HCT116 (cell line): ENCODE results near the gene TIE1. TPM values are rescaled to one million over a fixed set of nuclear protein-coding genes. Genes with fewer than 3 reads are reported as not detected.

Experiments used
- ATAC-seq: fragments of 200-7000 bp; cut with Tn5 transposase; 2 replicates; pipeline ENCODE4 v1.9.1; 2020; ENCODE audit warnings: mild to moderate bottlenecking, moderate library complexity
- BruUV-seq: library from RNA; stranded (reverse); fragments of 400-500 nt; replicated peaks from 2 replicates; lab custom pipeline; 2021; lab: Mats Ljungman, UMichigan
- CTCF ChIA-PET: fragments of 300-600 bp; sonication (Branson Sonifier 250); formaldehyde crosslinking; loops from one replicate; lab custom pipeline; 2021; ENCODE audit warnings: antibody characterized with exemption; lab: Charles Lee
- POLR2A ChIA-PET: fragments of 300-600, 350-600 bp; sonication (Branson Sonifier 250); formaldehyde crosslinking; loops from one replicate; lab custom pipeline; 2021; ENCODE audit warnings: antibody characterized with exemption; lab: Charles Lee
- RAD21 ChIA-PET, 2 experiments: fragments of 300-600 bp; sonication (Branson Sonifier 250); formaldehyde crosslinking; loops; one replicate each; lab custom pipeline; 2023; ENCODE audit warnings: low total read pairs in 2 of 2; ENCODE audit not compliant: uncharacterized antibody in 2 of 2, unreplicated experiment in 2 of 2, low non-redundant PET in 1 of 2; lab: Charles Lee
- DNase-seq: peaks from one replicate; pipeline ENCODE4 v3.0.0-alpha.2; 2010; ENCODE audit warnings: low read depth, low spot score
- H2AFZ ChIP-seq: fragments of 200-600 bp; shearing (Covaris generic), sonication (generic); 2 replicates; pipeline ENCODE4 v1.6.1; 2017; ENCODE audit warnings: low read depth, mixed run types, mixed read lengths, antibody characterized with exemption, low read length; ENCODE audit not compliant: poor library complexity, severe bottlenecking
- H3K27ac ChIP-seq: 2 replicates; pipeline ENCODE4 v1.5.1; 2012; ENCODE audit warnings: low read depth, low read length
- H3K27me3 ChIP-seq: fragments of 200-600 bp; sonication (generic); 2 replicates; pipeline ENCODE4 v1.6.1; 2016; ENCODE audit warnings: mixed run types, low read length, mixed read lengths; ENCODE audit not compliant: insufficient read depth
- H3K36me3 ChIP-seq, 2 experiments: fragments of 200-500 bp in 1 of 2; fragments of 200-600 bp in 1 of 2; sonication (Bioruptor generic) in 1 of 2; sonication (generic) in 1 of 2; 2 replicates each; pipeline versions ENCODE4 v1.5.1 to v1.6.1; 2014 to 2016; ENCODE audit warnings: low read length in 2 of 2, inconsistent platforms in 1 of 2, mixed read lengths in 1 of 2, mixed run types in 1 of 2; ENCODE audit not compliant: insufficient read depth in 2 of 2, control insufficient read depth in 1 of 2
- H3K4me1 ChIP-seq, 2 experiments: fragments of 200-600 bp in 1 of 2; sonication (generic) in 1 of 2; 2 replicates each; pipeline versions ENCODE4 v1.5.1 to v1.6.1; 2012 to 2017; ENCODE audit warnings: low read length in 2 of 2, inconsistent platforms in 1 of 2, mild to moderate bottlenecking in 1 of 2, mixed read lengths in 1 of 2, mixed run types in 1 of 2, moderate library complexity in 1 of 2; ENCODE audit not compliant: insufficient read depth in 2 of 2, control insufficient read depth in 1 of 2
- H3K4me2 ChIP-seq: fragments of 200-600 bp; sonication (generic); 2 replicates; pipeline ENCODE4 v1.6.1; 2017; ENCODE audit warnings: mixed run types, low read length, mixed read lengths
- H3K4me3 ChIP-seq, 2 experiments: fragments of 200-600 bp in 1 of 2; sonication (generic) in 1 of 2; replicated peaks in 1 of 2; 2 replicates each; pipeline ENCODE4 v1.5.1; 2011 to 2016; ENCODE audit warnings: low read length in 2 of 2, control low read depth in 1 of 2, low read depth in 1 of 2, mild to moderate bottlenecking in 1 of 2, mixed read lengths in 1 of 2, mixed run types in 1 of 2
- H3K79me2 ChIP-seq: fragments of 200-600 bp; sonication (generic); 2 replicates; pipeline ENCODE4 v1.6.1; 2017; ENCODE audit warnings: mild to moderate bottlenecking, mixed run types, low read length, moderate library complexity, mixed read lengths; ENCODE audit not compliant: insufficient read depth
- H3K9ac ChIP-seq: fragments of 200-600 bp; sonication (generic); 2 replicates; pipeline ENCODE4 v1.6.1; 2016; ENCODE audit warnings: low read length, mixed read lengths
- H3K9me2 ChIP-seq: fragments of 200-600 bp; sonication (generic), shearing (Covaris generic); 2 replicates; pipeline ENCODE4 v1.6.1; 2017; ENCODE audit warnings: mixed run types, mild to moderate bottlenecking, moderate library complexity; ENCODE audit not compliant: insufficient read depth
- H3K9me3 ChIP-seq, 2 experiments: fragments of 200-500 bp in 1 of 2; fragments of 200-600 bp in 1 of 2; sonication (Bioruptor generic) in 1 of 2; sonication (generic) in 1 of 2; 2 replicates each; pipeline ENCODE4 v1.6.1; 2014 to 2017; ENCODE audit warnings: low read length in 2 of 2, mixed read lengths in 2 of 2, inconsistent platforms in 1 of 2, low read depth in 1 of 2, mild to moderate bottlenecking in 1 of 2, mixed run types in 1 of 2, moderate library complexity in 1 of 2; ENCODE audit not compliant: control insufficient read depth in 1 of 2, insufficient read depth in 1 of 2
- H4K20me1 ChIP-seq: fragments of 200-600 bp; sonication (generic), shearing (Covaris generic); 2 replicates; pipeline ENCODE4 v1.6.1; 2017; ENCODE audit warnings: mixed run types, mild to moderate bottlenecking, moderate library complexity; ENCODE audit not compliant: insufficient read depth
- CTCF ChIP-seq, 3 experiments: fragments of 200-600 bp in 1 of 3; sonication (generic) in 1 of 3; IDR thresholded peaks in 2 of 3; conservative IDR thresholded peaks in 1 of 3; 2 replicates each; pipeline ENCODE4 v1.5.1; 2012 to 2017; ENCODE audit warnings: low read depth in 2 of 3, low read length in 2 of 3, antibody characterized with exemption in 1 of 3, borderline replicate concordance in 1 of 3, control low read depth in 1 of 3, mild to moderate bottlenecking in 1 of 3, mixed read lengths in 1 of 3, mixed run types in 1 of 3, moderate library complexity in 1 of 3; ENCODE audit not compliant: insufficient read depth in 1 of 3
- EGR1 ChIP-seq: IDR thresholded peaks from 2 replicates; pipeline ENCODE4 v1.6.1; 2012; ENCODE audit warnings: low read depth
- ELF1 ChIP-seq: IDR thresholded peaks from 2 replicates; pipeline ENCODE4 v1.6.1; 2012; ENCODE audit warnings: low read depth, borderline replicate concordance
- EZH2phosphoT487 ChIP-seq: fragments of 200-600 bp; IDR thresholded peaks from 2 replicates; pipeline ENCODE4 v1.6.1; 2018; ENCODE audit warnings: antibody characterized with exemption, borderline replicate concordance
- JUND ChIP-seq: IDR thresholded peaks from 2 replicates; pipeline ENCODE4 v1.6.1; 2012
- MAX ChIP-seq: IDR thresholded peaks from 2 replicates; pipeline ENCODE4 v1.6.1; 2012
- YY1 ChIP-seq: IDR thresholded peaks from 2 replicates; pipeline ENCODE4 v1.6.1; 2011; ENCODE audit warnings: low read length, low read depth, moderate library complexity, mild to moderate bottlenecking; ENCODE audit not compliant: insufficient replicate concordance; ENCODE audit errors: extremely low read depth
- ZBTB33 ChIP-seq: IDR thresholded peaks from 2 replicates; pipeline ENCODE4 v1.6.1; 2011; ENCODE audit warnings: mild to moderate bottlenecking, low read length, moderate library complexity; ENCODE audit not compliant: insufficient replicate concordance; ENCODE audit errors: extremely low read depth
- intact Hi-C: fragments of 100-400 bp; cut with micrococcal nuclease; formaldehyde crosslinking; loops from 2 replicates; pipeline ENCODE4 v1.10.0; 2022
- total RNA-seq: library from RNA; stranded (reverse); gene quantifications from one replicate; pipeline ENCODE4 v1.2.1, GENCODE V29; 2021; ENCODE audit not compliant: unreplicated experiment

TIE1 gene
- total RNA-seq, 1 experiment from 2014 or later: not detected

- TF ChIP-seq CTCF (IDR thresholded peaks at IDR 0.05 in 2 of 3, conservative IDR thresholded peaks at IDR 0.05 in 1 of 3; ENCODE audit: borderline replicate concordance in 1 of 3, insufficient read depth in 1 of 3, low read depth in 2 of 3, low read length in 2 of 3) (no peak), ZBTB33 (no peak)
These were observed 36.8 kb downstream of the TIE1 start, which contains the start of gene MPL (continued) for GRCh38 chr1:43337588-43337987.

- TF ChIP-seq EGR1: no peak
- TF ChIP-seq ZBTB33: no peak
- TF ChIP-seq JUND: no peak
- no peak for TF ChIP-seq EZH2phosphoT487
- no peak for TF ChIP-seq MAX
- TF ChIP-seq ELF1: no peak
- no peak for TF ChIP-seq YY1
- H3K36me3 ChIP-seq: no peaks in the 10 kb centered on the region
- ChIA-PET CTCF (no interaction called here), RAD21 (no interaction called here), POLR2A (no interaction called here)
- H3K9ac ChIP-seq: no peak overlapping the region
- H3K27me3 ChIP-seq: no peaks in the 10 kb centered on the region
- H2AFZ ChIP-seq: no peak overlapping the region
- H3K4me2 ChIP-seq: no peak overlapping the region
- no peaks in the 10 kb centered on the region for H3K9me3 ChIP-seq
- intact Hi-C loops: no loop called here
- H3K4me3 ChIP-seq: no peak overlapping the region
- BruUV-seq: no TSS peak
- no peak for ATAC-seq
- DNase-seq: no peak
- H3K79me2 ChIP-seq: no peaks in the 10 kb centered on the region
- H3K9me2 ChIP-seq: no peaks in the 10 kb centered on the region
- H4K20me1 ChIP-seq: no peaks in the 10 kb centered on the region
- H3K27ac ChIP-seq: no peak overlapping the region
- H3K4me1 ChIP-seq: no peaks in the 10 kb centered on the region
These were observed 37.2 kb downstream of the TIE1 start for GRCh38 chr1:43338001-43338400.
